ENCODE results near the gene ZNF594.
A peak's percentile ranks its signal among the peaks of the same experiment; 100 is the strongest.
"Not testable (repeated sequence)": the region's sequence is repeated elsewhere in the genome, so short reads cannot be mapped to it uniquely, and the experiment has no call there.

Gene ZNF594

GRCh38 chr17:5191541-5192417, at the start of gene ZNF594:
ZNF594 (minus strand) TSS chr17:5191868; CDS start chr17:5184256, 7,612 bp downstream.
- DNase-seq: peak; percentile 92

- DNase-seq: not testable (repeated sequence)
Measured at GRCh38 chr17:5239769-5240168, 48.1 kb upstream of the ZNF594 start.

DNA sequence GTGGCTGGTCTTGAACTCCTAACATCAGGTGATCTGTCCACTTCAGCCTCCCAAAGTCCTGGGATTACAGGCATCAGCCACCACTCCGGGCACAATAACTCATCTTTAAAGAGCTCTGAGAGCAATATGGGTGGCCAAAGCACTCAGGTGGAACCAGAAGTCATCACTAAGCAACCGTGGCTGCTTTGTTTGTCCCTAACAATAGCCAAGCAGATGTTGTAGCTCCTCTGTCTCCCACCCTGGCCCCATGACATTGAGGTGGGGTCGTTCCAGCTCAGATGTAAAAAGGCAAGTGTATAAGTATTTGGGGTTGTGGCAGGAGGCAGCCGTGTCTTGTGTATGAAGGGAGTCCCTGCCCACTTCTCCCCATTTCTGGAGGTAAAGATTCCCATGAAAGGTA, 46.7 kb upstream of the ZNF594 start:
- no peak for DNase-seq

DNA sequence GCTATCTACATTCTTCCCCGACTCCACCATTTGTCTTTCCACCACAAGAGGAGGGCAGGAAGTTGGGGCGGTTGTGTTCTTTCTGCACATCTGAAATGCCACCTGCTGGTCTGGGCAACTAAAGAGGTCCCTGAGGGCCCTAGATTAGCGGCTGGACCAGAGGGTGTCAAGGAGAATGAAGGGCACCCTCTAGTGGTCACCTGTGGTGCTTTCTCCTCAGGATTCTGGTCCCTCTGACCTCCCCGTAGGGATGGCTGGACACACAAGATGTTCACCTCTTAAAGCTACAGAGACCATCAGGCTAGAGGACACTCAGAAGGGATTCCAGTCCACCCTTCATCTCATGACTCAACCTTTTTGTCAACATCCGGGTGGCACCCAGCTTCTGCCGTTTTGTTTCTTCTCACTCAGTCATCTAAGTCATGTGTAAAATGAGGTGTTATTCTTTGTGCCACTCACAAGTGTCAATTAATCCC, 45.9 kb upstream of the ZNF594 start:
- DNase-seq: peak; percentile 22

GRCh38 chr17:5236938-5237540, 45.4 kb upstream of the ZNF594 start:
- no peak for DNase-seq

DNA sequence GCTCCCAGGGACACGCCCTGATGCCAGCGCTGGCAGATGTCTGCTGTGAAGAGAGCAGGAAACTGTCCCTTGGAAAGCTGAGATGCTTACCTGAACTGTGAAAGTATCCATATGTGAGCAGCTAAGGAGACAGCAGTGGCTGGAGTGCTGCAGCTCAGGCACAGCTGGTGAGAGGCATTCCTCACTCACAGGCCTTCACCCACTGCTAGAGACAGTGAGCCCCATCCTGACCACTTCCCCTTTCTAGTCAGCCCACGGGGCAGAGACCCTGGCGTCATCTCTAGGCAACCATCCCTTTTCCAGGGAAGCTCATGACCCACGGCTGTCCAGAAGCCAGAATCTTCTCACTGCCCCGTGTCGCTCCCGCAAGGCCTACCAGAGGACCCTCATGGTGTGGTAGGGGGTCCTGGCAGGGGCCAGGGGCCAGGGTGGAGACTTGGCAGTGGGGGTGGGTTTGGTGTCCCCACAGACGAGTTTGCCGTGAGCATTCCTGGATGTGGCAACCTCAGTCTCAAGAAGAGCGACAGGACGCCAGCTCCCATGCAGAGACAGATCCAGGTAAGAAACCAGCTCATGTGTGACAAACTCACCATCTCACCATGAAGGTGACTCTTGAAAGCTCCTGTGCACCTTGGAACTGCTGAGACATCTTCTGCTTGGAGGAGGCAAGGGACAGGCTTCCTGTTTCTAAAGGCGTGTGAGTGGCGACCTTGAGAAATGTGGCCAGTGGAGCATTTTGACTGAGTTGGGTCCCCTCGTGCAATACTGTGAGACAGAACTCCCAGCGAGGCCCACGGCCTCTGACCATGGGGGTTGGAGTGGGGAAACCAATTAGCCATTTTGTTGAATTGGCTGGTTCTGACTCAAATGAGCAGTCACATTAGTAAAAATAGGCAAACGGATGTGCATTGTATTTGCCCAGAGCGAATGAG, 43.2 kb upstream of the ZNF594 start, which contains the start of gene SCIMP:
Gene SCIMP, minus strand, starts transcription at position 216 of the 932 bp plus-strand sequence. Its CDS starts 105 bp downstream, at position 111.
- no peak for DNase-seq

- DNase-seq: not testable (repeated sequence)
Measured at GRCh38 chr17:5233492-5233891, 41.8 kb upstream of the ZNF594 start.

- DNase-seq: no peak
Measured at GRCh38 chr17:5226940-5227878, 35.5 kb upstream of the ZNF594 start.

GRCh38 chr17:5225668-5226457, 34.2 kb upstream of the ZNF594 start:
- DNase-seq: no peak

DNA sequence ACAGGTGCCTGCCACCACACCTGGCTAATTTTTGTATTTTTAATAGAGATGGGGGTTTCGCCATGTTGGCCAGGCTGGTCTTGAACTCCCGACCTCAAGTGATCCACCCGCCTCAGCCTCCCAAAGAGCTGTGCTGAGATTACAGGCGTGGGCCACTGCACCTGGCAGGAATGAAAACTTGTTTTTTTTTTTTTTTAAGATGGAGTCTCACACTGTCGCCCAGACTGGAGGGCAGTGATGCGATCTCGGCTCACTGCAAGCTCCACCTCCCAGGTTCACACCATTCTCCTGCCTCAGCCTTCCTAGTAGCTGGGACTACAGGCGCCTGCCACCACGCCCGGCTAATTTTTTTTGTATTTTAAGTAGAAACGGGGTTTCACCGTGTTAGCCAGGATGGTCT, 30.2 kb upstream of the ZNF594 start:
- DNase-seq: not testable (repeated sequence)

- DNase-seq: no peak
Measured at GRCh38 chr17:5220074-5220473, 28.4 kb upstream of the ZNF594 start.

DNA sequence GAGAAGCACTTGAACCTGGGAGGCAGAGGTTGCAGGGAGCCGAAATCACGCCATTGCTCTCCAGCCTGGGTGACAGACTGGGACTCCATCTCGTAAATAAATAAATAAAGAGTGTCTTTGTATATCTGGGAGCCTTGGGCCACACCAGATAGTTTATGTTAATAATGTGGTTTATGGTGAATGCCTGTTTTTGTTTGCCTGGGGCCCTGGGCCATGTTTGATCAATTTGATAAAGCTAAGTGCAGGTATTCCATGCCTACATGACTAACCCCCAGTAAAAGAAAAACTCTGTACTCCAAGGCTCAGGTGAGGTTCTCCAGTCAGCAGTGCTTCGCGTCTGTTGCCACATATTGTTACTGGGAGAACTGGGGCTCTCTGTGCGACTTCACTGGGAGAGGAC, 27.9 kb upstream of the ZNF594 start:
- no peak for DNase-seq

GRCh38 chr17:5217562-5217961, 25.9 kb upstream of the ZNF594 start:
- not testable (repeated sequence) for DNase-seq

- DNase-seq: no peak
Measured at GRCh38 chr17:5211458-5211857, 19.8 kb upstream of the ZNF594 start.

DNA sequence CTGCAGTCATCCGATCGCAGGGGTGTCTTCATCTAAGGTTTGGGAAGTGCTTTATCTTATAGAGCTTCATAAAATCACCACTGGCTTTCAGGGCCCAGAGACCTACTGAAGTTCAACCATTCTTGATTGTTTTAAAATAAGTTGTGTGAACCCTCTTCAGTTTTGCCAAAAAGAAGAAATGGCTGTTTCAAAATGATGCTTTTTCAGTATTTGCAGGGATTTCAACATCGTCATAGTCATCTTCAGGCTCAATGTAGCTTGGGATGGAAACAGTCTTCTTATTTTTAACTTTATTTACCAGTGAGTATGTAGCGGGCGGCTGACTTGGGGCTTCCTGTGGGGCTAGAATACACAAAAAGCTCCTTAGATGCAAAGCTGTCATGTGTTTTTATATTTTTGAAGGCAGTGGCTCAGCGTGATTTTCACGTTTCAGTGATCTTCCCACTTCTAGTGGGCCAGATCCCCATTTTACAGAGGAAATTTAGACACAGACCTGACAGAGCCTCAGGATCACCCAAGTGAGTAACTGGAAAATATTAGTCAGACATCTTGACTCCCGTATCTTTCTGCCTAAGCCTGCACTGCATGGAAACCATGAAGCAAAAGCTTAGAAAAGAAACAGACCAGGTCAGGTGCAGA, 19.1 kb upstream of the ZNF594 start:
- DNase-seq: no peak

DNA sequence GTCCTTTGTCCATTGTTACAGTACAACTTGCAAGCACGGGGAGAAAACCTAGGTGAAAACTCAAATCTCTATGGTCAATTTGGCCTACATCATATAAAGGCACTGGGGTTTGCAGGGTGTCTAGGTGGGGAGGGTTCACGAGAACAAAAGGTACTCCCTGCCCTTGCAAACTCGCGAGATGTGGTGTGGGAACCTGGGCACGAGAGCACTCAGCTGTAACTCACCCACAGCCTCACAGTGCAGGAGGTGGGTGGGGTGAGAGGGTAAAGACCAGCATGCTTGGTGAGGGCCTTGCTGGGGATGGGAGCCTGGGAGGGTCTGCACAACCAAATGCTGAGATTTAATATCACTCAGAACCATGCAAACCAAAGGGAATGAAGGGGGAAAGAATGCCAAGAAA, 18.4 kb upstream of the ZNF594 start:
- DNase-seq: no peak

DNA sequence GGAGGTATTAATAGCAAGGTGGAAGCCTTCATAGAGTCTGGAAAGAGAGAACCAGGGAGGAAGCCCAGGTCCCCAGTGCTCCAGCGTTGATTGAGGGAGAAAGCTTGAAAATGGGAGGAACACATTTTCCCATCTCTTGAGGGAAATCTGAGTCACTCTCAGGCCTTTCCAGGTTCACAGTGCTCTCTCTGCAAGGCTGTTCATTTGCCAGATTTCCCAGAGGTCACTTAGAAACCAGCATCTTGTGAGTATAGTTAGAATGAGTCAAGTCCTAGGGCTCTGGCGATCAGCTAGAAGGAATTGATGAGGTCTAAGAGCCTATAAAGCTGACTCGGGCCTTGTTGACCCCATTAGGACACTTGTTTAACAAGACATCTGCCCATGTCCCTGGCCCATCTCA, 17.7 kb upstream of the ZNF594 start:
- DNase-seq: no peak

DNA sequence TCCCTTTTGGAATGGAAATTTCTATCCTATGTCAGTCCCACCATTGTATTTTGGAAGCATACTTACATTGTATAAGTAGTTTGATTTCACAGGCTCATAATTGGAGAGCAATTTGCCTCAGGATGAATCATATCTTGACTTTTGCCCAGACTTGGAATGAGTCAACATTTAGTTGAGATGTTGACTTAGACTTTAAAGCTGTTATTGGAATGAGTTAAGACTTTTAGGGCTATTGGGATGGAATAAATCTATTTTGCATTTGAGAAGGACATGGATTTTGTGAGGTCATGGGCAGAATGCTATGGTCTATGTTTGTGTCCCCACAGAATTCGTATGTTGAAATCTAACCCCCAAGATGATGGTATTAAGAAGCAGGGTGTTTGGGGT, 12.2 kb upstream of the ZNF594 start:
- no peak for DNase-seq

DNA sequence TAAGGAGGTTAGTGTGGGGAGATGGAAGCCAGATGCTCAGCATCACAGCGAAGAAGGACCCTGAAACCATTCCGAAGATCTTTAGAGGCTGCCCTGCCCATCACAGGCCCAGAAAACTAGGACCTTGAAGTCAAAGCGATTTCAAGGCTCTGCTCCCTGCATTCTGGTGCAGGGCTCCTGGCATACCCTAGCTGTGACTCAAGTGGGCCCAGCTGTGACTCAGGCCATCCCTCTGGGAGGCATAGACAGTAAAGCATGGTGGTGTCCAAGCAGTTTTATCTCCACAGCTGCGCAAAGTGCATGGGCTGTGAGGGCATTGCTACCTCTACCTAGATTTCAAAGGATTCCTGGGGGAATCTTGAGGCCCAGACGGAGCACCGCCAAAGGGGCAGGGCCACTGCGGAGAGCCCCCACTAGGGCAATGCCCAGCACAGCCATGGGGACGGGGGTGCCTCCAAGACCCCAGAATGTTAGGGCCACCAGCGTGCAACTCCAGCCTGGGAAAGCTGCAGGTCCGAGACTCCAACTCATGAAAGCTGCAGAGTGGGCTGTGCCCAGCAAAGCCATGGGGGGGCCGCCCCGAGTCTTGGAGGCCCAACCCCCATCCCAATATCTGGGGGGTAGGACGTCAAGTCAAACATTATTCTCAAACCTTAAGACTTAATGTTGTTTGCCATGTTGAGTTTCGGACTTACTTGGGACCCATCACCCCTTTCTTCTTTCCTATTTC, 11.7 kb upstream of the ZNF594 start:
- no peak for DNase-seq

DNA sequence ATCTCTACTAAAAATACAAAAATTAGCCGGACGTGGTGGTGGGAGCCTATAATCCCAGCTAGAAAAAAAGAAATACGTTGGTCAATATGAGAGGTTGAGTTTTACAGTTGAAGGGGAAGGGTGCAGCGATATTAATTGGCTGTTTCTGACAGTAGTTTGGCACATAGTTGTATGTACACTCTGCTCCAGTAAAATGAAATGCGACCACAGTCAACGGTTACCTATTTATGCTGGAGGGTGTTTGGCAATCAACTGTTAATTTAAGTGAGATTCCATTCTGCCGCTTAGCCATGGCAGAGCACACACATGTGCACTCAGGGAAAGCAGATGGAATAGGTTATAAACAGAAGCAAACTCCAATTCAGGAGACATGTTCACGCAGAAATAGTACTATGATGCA, 9.3 kb upstream of the ZNF594 start:
- no peak for DNase-seq
